ENCODE results near the gene FAM20C.

Gene FAM20C

GRCh38 chr7:256461-256940, 64.1 kb downstream of the FAM20C start:
- no peak for TF ChIP-seq ZFX (IDR thresholded peaks at IDR 0.05; ENCODE audit: borderline replicate concordance)
- TF ChIP-seq CTCF (IDR thresholded peaks at IDR 0.05), result no peak
- H3K27ac ChIP-seq, result no peak overlapping the region

DNA sequence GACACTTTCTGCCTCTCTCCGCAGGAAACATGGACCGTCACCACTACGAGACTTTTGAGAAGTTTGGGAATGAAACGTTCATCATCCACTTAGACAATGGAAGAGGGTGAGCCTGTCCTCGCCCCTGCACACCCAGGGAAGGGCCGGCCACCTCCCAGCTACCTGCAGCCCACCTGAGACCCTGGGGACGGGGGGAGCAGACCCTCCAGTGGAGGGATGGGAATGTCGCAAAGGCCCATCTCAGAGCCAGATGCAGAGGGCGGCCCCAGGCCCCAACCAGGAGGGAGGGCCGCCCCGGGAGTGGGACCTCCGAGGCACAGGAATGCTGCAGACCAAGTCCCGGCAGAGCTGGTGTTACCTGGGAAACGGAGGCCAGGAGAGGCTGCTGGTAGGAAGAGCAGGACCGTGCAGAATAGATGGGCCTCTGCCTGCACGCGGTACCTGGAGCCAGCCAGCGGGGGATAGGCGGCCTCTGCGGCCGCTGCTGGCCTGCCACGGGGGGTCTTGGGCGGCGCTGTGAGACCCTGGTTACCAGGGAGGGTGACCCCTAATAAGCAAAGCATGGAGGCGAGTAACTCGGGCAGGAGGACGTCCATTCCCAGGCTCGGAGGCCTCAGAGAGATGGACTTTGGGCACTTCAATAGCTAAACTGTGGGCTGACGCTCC, 64.7 kb downstream of the FAM20C start:
- H3K27ac ChIP-seq, result no peak overlapping the region
- TF ChIP-seq CTCF (IDR thresholded peaks at IDR 0.05) (no peak), ZFX (IDR thresholded peaks at IDR 0.05; ENCODE audit: borderline replicate concordance) (no peak)

- TF ChIP-seq ZFX (IDR thresholded peaks at IDR 0.05; ENCODE audit: borderline replicate concordance) (no peak), CTCF (IDR thresholded peaks at IDR 0.05) (no peak)
- H3K27ac ChIP-seq, result no peak overlapping the region
Measured at GRCh38 chr7:257647-257992, 65.2 kb downstream of the FAM20C start.

DNA sequence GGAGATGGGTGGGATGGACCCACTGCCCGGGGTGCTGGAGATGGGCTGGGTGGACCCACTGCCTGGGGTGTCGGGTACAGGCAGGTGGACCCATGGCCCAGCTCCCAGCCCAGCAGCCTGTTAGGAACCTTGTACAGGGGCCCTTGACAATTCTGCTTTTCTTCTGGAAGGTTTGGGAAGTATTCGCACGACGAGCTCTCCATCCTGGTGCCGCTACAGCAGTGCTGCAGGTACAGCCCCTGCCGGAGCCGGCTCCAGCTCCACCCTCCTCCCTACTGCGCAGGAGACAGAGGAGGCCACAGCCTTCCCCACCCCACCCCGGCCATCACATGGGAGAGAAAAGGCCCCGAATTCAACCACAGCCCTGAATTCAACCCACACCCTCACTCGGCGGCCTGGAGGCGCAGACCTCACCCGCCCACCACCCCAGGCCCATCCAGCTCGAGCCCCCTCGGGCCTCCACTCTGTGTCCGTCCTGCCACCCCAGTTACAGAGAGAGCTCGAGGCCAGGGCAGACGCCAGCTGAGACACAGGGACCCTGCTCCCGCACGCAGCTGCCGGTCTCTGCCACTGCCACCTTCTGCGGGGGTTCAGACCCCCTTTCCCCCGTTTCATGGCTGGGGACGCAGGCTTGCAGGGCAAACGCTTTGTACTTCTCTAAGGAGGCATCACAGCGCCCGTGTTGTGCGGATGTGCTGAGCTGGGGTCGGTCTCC, 66.3 kb downstream of the FAM20C start:
- no peak overlapping the region for H3K27ac ChIP-seq
- no peak for TF ChIP-seq ZFX (IDR thresholded peaks at IDR 0.05; ENCODE audit: borderline replicate concordance)
- no peak for TF ChIP-seq CTCF (IDR thresholded peaks at IDR 0.05)

GRCh38 chr7:259191-259505, 66.8 kb downstream of the FAM20C start:
- TF ChIP-seq ZFX (IDR thresholded peaks at IDR 0.05; ENCODE audit: borderline replicate concordance) (no peak), CTCF (IDR thresholded peaks at IDR 0.05) (no peak)
- H3K27ac ChIP-seq, result no peak overlapping the region

DNA sequence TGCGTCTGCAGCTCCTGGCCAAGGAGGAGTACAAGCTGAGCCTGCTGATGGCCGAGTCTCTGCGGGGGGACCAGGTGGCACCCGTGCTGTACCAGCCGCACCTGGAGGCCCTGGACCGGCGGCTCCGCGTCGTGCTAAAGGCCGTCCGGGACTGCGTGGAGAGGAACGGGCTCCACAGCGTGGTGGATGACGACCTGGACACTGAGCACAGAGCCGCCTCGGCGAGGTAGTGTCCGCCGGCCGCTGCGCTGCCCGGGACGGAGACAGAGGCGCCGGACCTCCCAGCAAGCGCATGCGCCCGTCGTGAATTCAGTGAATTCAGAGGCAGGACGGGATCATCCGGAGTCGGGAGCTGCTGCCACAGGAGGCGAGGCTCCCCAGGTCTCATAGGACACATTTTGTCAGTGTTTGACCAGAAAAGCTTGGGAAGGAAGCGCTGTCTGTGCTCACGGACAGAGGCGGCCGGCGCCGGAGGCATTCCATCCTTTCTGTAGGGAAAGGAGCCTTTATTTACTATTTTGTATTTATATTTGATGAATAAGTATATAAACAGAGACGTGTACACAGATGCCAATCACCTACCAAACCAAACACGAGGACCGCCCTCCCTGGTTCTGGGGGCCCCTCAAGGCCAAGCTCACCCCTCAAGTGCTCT, 67.5 kb downstream of the FAM20C start:
- H3K27ac ChIP-seq, result no peak overlapping the region
- TF ChIP-seq ZFX (IDR thresholded peaks at IDR 0.05; ENCODE audit: borderline replicate concordance) (no peak), CTCF (IDR thresholded peaks at IDR 0.05) (no peak)

All from 22Rv1 (cell line).